H1 (cell line): ENCODE data around the gene ANLN. TPM values are rescaled to one million over a fixed set of nuclear protein-coding genes. Genes with fewer than 3 reads are reported as not detected.

Experiments used
- CTCF ChIP-seq, 3 experiments: IDR thresholded peaks; 1 replicate in 2 of 3; 2 replicates in 1 of 3; pipeline versions ENCODE4 v1.5.1 to v1.6.1; 2011; ENCODE audit warnings: low read length in 3 of 3, mild to moderate bottlenecking in 3 of 3, inconsistent platforms in 2 of 3, low read depth in 1 of 3, moderate library complexity in 1 of 3; ENCODE audit not compliant: insufficient read depth in 1 of 3; ENCODE audit errors: control extremely low read depth in 1 of 3
- MAFK ChIP-seq: IDR thresholded peaks from 2 replicates; pipeline ENCODE4 v1.6.1; 2012; ENCODE audit warnings: low read depth, mild to moderate bottlenecking, improper control_type of control experiment, low read length
- SAP30 ChIP-seq: fragments of 300-600 bp; sonication (generic); IDR thresholded peaks from 2 replicates; pipeline ENCODE4 v1.7.1; 2012; ENCODE audit warnings: low read length, moderate library complexity, mild to moderate bottlenecking, inconsistent platforms; ENCODE audit not compliant: insufficient read depth, insufficient replicate concordance
- SIN3A ChIP-seq, 2 experiments: IDR thresholded peaks in 1 of 2; conservative IDR thresholded peaks in 1 of 2; 2 replicates each; pipeline ENCODE4 v1.6.1; 2011 to 2012; ENCODE audit warnings: low read length in 2 of 2, improper control_type of control experiment in 1 of 2, low read depth in 1 of 2, mild to moderate bottlenecking in 1 of 2
- polyA plus RNA-seq, 7 experiments: library from polyadenylated mRNA; depleted of rRNA in 3 of 7; stranded (reverse) in 5 of 7; unstranded in 2 of 7; fragments of >200 nt in 5 of 7; fragments of 200-250 nt in 2 of 7; gene quantifications; 1 replicate in 5 of 7; 2 replicates in 1 of 7; 4 replicates in 1 of 7; pipeline versions ENCODE4 v1.2.1 to v1.2.3, GENCODE V29; 2011 to 2013; ENCODE audit warnings: missing spikeins in 2 of 7, mixed read lengths in 2 of 7
- total RNA-seq: library from RNA; stranded (reverse); fragmentation: NEBNext Ultra II Directional; extraction: Animal tissue kit (Norgen Biotek cat#: 25700); gene quantifications from 2 replicates; pipeline ENCODE4 v1.2.1, GENCODE V29; 2021

The ANLN gene
- total and polyA plus RNA-seq, 2 of the 8 experiments (the other 6 are each of a cell fraction or from before 2014, with no cell fraction given): 18.5 to 90.1 TPM

- no peak for TF ChIP-seq CTCF (IDR thresholded peaks at IDR 0.05; ENCODE audit: control extremely low read depth in 1 of 3, insufficient read depth in 1 of 3, low read depth in 1 of 3, low read length in 3 of 3)
- TF ChIP-seq MAFK: no peak
- peak; percentile 97 for TF ChIP-seq SIN3A (conservative IDR thresholded peaks at IDR 0.05 in 1 of 2, IDR thresholded peaks at IDR 0.05 in 1 of 2; ENCODE audit: low read depth in 1 of 2, low read length in 2 of 2)
- TF ChIP-seq SAP30: peak; percentile 80
Measured at GRCh38 chr7:36360244-36360643, 29.4 kb upstream of the ANLN start (continued).
